HG03342 (cell line): Measurements from ENCODE around the gene HTR2A.
A peak's percentile ranks its signal among the peaks of the same experiment; 100 is the strongest.
"Not testable (repeated sequence)": the region's sequence is repeated elsewhere in the genome, so short reads cannot be mapped to it uniquely, and the experiment has no call there.

Experiments
- ATAC-seq: cut with Tn5 transposase; IDR thresholded peaks from one replicate; pipeline ENCODE4 v1.9.1; 2021; ENCODE audit warnings: mild to moderate bottlenecking, moderate library complexity; ENCODE audit not compliant: unreplicated experiment

HTR2A gene

DNA sequence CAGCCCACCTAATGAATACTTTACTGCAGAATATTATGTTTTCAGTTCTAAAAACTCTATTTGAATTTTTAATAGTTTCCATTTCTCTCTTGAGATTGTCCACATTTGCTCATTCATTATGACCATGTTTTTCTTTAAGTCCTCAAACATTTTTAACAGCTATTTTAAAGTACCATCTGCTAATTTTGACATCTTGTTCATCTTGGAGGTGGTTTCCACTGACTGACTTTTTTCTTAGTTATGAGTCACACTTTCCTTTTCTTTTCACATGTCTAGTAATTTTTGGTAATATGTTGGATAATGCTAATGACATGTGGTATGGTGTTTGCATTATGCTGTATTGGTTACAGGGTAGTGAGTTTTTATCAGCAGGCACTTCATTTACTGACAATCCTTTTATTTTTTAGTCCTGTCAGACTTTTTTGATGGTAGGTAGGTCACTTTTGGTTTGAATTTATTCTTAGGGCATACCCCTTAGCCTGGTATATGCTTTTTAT, 84.5 kb downstream of the HTR2A start:
- ATAC-seq: no peak

DNA sequence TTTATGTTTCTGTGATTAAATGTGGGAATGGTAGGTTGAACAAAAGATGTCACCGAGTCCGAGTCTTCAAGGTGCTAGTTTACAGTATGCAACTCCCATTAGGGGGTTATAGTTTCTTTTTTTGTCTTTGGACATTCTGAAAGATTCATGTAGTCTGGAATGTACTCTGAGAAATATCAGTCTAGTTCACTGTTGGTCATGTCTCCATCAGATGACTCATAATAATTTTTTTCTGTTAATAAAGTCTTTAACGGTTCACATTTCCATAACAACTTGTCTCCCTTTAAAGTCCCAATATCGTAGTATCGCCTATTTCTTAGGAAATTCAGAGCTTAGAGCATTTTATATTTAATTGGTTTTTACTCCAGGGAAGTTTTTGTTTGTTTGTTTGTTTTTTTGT, 86.4 kb downstream of the HTR2A start:
- ATAC-seq: no peak

DNA sequence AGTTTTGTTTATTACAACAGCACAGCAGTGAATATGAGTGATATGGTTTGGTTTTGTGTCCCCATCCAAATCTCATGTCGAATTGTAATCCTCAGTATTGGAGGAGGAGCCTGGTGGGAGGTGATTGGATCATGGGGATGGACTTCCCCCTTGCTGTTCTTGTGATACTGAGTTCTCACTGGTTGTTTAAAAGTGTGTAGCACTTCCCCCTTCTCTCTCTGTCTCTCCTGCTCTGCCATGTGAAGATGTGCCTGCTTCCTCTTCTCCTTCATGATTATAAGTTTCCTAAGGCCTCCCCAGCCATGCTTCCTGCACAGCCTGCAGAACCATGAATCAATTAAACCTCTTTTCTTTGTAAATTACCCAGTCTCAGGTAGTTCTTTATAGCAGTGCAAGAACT, 91.9 kb downstream of the HTR2A start:
- not testable (repeated sequence) for ATAC-seq

DNA sequence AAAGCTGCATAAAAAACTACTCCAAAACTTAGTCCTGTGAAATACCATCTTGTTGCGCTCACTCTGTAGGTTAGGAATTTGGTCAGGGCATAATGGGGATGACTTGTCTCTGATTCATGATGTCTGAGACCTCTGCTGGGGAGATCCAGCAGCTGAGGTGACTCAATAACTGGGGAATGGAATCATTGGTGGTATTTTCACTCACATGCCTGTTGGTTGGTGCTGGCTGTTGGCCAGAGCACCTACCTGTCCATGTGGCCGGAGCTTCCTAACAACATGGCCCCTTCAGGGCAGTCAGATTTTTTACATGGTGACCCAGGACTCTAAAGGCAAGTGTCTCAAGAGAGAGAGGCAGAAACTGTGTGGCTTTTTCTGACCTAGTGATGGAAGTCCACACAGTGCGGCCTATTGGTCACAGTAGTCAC, 92.5 kb downstream of the HTR2A start:
- no peak for ATAC-seq

DNA sequence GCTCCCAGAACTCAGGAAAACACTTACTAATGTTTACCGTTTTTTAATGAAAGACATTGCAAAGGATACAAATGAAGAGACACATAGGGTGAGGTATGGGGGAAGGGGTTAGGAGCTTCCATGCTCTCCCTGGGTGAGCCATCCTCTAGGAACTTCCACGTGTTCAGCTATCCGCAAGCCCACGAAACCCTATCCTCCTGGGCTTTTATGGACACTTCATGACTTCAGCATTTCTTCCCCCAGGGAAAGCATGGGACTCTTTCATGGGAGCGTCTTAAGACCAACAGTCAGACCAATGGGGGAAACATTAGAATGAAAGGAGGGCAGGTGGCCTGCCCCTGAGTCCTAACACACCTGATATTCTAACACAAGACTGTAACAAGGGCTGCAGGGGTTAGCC, 93.3 kb downstream of the HTR2A start:
- ATAC-seq: no peak

DNA sequence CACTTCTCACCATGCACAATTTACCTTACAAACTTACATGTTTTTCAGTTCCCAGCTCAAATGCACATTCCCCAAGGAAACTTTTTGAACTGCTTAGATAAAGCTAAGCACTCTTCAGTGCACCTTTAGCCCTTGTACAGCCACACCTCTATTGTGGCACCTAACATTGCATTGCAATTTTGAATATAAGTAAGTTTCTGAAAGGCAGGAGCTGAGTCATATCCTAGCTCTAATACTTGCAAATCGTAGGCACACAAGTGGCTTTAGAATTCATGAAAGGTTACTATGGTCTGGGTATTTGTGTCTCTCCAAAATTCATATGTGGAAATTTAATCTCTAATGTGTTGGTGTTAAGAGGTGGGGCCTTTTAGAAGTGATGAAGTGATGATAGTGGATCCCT, 95.0 kb downstream of the HTR2A start:
- no peak for ATAC-seq

DNA sequence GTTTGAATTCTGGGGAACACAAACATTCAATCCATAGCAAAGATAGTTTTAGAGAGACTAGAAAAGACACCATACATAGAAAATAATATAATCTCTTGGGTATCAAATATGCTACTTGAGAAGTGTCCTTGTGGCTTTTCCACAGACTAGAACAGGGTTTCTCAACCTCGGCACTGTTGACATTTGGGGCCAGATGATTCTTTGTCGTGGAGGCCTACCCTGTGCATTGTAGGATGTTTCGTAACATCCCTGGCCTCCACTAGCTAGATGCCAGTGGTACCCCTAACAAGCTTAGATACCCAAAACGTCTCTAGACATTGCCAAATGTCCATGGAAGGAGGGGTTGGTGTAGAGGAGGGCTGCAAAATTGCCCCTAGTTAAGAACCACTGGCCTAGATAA, 97.7 kb downstream of the HTR2A start:
- ATAC-seq: no peak

DNA sequence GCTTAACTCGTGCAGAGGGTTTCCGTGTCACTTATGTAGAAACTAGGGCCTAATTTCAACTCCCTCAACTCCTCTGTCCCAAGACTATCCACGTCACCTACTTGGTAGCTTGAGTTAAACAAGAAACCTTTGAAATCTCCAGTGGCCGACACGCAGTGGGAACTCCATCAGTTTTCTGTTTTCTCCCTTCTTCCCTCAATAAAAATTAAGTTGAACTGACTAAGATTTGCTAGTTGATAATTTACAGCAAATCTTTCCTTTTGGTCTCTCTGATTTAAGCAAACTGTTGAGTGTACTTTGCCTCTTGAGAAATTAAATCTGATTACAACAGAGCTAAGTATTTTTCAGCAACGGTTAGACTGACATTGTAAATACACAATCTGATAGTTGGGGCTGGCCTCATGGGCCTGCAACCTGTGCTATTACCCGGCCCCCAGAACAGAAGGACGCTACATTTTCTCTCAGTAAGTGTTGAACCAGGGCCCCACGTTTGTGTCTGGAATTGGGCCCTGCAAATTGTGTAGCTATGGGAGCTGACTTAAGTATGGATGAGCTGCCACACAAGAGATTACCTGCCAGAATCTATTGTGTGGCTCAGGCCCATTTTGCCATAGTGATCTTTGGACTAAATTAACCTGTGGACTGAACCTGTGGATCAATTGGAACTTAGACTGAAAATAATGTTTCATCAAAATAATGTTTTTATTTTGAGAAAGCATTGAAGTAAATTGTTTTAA, 99.2 kb downstream of the HTR2A start:
- no peak for ATAC-seq

DNA sequence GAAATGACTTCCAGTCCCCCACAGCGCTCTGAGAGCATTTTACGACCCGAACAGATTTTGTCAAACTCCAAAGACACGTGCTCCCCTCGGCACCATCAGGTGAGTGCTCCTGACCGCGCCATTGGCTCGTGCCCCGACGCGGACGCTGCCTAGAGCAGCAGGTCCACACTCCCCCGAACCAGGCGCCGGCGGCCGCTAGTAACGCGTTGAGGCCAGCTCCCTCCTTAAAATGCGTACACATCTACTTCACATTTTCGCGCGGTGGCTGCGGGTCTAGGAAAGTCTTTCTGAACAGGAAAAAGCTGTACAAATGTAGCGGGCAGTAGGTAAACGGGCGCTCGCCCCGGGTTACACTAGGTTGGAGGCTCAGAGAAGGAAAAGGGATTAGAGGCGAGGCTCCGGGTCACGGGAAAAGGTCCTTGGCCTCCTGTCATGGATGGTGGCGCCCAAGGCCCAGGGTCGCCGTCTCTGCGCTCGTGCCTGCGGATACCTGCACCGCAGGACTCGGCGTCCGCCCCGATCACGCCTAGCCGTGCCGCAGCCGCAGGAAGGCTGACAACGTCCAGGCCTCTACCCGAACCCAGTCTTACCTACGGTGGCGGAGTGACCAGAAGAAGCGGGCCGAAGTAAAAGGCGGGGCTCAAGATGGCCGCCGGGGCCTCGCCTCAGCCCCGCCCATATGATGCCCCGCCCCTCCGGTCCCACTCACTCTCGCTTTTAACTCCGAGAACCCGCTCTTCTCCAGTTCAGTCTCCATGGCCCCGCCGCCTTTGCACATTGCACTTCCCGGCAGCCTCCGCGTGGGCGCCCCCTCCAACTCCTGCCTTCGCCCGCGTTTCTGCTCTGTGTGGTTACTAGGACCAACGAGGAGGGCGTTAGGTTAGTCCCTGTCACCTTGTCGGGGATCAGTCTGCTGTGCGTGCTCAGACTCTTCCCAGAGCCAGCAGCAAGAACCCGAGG, 100.1 kb downstream of the HTR2A start, which contains the start of gene ESD:
Gene ESD (minus strand): TSS at position 647 of the 960 bp plus-strand sequence. CDS start 5,748 bp downstream, outside the sequence.
- ATAC-seq: peak; percentile 91

DNA sequence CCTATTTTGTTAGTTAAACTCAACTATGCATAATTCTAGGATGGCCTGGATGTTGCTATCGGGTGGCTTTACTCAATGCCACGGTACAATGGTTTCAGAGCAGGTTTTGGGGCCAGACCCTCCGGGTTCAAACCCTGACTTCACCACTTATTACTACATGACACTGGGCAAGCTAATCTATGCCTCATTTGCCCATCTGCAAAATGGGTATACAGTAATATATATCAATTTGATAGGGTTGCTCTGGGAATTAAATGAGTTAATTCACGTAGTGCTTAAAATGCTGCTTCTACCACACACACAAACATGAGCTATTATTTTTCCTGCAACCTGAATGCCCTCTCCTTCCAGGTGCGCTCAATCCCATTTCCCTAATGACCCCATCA, 100.7 kb downstream of the HTR2A start:
- no peak for ATAC-seq

DNA sequence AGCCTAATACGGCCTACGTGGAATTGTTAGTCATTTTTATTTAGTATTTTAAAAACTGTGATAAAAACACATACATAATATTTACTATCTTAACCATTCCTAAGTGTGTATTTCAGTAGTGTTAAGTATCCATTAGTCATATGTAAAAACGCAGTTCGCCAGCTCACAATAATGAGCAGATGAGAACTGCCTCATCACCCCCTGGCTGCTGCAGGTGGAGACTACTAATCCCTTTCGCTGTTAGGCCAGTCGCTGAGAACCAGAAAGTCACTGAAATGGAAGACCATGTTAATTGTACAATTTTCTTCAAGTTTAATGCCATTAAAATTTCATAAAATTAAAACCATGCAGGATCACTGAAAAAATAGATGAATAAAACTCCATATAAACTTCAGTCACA, 101.5 kb downstream of the HTR2A start:
- ATAC-seq: no peak

- ATAC-seq: no peak
Measured at GRCh38 chr13:46783504-46783903, 113.3 kb downstream of the HTR2A start.

DNA sequence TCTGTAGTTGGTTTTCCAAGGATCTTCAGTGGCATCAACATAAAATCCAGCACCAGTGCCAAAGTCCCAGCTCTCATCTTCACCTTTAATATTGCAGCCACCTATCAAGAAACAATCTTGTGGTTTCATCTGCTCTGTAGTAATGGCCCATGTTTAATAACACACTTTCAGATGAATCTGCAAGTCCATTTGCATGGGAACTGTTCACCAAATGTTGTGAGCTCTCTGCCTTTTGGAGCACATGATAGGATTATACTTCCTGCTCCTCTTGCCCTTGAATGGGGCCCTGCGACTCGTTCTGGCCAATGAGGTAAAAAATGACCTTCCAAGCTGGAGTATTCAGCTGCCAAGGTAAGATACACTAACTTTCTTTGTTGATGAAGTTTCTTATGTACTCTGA, 114.2 kb downstream of the HTR2A start:
- ATAC-seq: no peak

- no peak for ATAC-seq
Measured at GRCh38 chr13:46782066-46782465, 114.8 kb downstream of the HTR2A start.
